GM12865 (cell line): ENCODE results near the gene TIAM2.
A peak's percentile ranks its signal among the peaks of the same experiment; 100 is the strongest.

ENCODE experiments used
- DNase-seq: peaks from one replicate; pipeline ENCODE4 v3.0.0; 2010; ENCODE audit warnings: low read depth
- H3K4me3 ChIP-seq: 2 replicates; pipeline ENCODE4 v1.5.1; 2011; ENCODE audit warnings: mild to moderate bottlenecking, low read depth, low read length, control low read depth
- TF ChIP-seq, protein P1 (sequence below): IDR thresholded peaks from 2 replicates; pipeline ENCODE4 v1.5.1; 2011; ENCODE audit warnings: low read length, control low read depth, low read depth, inconsistent platforms; ENCODE audit not compliant: insufficient read depth; ENCODE audit errors: missing control alignments

The TIAM2 gene

DNA sequence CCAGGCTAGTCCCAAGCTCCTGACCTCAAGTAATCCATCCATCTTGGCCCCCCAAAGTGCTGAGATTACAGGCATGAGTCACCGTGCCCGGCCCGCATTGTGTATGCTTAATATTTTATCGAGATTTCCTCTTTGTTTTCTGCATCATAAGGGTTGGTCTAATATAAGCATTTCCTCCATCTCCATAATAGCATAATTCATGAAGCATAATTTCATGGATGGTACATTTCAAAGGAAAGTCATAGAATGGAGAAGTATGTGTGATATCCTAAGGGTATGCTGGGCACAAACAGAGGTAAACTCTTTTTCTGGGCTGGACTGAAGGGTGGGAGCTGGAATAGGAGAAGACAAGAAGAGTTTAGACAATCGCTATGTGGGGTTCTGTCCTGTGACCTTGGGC, 17.5 kb upstream of the TIAM2 start:
- no peak for DNase-seq

DNA sequence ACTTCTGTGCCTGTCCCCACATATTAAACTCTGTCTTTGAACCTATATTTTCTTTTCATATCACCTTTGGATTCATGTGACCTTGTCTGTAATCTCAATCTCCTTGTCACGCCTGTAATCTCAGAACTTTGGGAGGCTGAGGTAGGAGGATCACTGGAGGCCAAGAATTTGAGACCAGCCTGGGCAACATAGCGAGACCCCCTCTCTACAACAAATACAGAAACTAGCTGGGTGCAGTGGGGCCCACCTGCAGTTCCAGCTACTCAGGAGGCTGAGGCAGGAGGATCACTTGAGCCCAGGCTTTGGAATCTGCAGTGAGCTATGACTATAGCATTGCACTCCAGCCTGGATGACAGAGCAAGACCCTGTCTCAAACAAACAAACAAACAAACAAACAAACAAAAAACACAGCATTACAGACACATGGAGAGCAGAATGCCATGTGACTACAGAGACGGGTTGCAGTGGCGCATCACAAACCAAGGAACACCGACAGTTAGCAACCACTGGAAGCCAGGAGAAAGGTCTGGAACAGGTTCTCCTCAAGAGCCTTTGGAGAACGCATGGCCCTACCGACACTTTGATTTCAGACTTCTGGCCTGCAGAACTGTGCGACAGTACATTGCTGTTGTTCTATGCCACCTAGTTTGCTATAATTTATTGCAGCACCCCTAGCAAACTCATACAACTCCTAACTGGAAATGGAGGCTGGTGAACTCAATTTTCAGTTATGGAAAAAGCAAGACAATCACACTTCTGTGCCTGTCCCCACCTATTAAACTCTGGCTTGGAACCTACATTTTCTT, 14.6 kb upstream of the TIAM2 start:
- H3K4me3 ChIP-seq = no peak overlapping the region
- DNase-seq = no peak
- TF ChIP-seq, protein P1, sequence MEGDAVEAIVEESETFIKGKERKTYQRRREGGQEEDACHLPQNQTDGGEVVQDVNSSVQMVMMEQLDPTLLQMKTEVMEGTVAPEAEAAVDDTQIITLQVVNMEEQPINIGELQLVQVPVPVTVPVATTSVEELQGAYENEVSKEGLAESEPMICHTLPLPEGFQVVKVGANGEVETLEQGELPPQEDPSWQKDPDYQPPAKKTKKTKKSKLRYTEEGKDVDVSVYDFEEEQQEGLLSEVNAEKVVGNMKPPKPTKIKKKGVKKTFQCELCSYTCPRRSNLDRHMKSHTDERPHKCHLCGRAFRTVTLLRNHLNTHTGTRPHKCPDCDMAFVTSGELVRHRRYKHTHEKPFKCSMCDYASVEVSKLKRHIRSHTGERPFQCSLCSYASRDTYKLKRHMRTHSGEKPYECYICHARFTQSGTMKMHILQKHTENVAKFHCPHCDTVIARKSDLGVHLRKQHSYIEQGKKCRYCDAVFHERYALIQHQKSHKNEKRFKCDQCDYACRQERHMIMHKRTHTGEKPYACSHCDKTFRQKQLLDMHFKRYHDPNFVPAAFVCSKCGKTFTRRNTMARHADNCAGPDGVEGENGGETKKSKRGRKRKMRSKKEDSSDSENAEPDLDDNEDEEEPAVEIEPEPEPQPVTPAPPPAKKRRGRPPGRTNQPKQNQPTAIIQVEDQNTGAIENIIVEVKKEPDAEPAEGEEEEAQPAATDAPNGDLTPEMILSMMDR = no peak

More for the DNA sequence above, 17.5 kb upstream of the TIAM2 start:
- H3K4me3 ChIP-seq = no peak overlapping the region
- TF ChIP-seq, protein P1 = no peak

DNA sequence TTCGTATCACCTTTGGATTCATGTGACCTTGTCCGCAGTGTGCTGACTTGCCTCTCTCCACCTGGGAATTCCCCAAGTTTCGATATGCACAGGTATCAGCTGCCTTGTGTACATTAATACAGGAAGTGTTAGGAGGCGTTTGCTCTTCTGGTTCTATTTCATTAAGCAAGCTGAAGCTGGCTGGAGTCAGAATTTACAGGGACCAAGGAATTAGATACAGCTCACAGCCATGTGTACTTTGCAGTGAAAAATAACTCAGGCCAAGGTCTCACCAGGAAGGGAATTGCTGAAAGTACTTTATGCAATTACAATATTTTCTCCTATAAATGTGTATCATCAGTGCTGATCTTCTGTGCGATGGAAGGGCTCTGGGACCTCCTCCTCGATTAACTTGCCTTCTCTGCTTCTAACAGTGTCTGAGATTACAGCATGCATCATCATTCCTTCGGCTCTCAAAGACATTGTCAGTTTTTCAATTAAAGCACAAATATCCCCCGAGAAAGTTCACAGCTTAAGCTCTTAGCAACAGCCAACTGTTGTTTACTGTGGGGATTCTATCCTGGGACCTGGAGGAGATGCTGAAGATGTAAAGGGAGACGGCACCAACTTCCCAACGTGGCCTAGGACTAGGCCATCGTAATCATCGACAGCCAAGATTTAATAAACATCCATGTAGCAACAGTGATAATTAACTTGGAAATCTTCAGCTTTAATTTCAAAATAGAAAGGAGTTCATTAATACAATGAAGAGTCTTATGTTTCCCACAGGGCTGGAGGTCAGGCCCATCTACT, 13.8 kb upstream of the TIAM2 start:
- no peak overlapping the region for H3K4me3 ChIP-seq

DNA sequence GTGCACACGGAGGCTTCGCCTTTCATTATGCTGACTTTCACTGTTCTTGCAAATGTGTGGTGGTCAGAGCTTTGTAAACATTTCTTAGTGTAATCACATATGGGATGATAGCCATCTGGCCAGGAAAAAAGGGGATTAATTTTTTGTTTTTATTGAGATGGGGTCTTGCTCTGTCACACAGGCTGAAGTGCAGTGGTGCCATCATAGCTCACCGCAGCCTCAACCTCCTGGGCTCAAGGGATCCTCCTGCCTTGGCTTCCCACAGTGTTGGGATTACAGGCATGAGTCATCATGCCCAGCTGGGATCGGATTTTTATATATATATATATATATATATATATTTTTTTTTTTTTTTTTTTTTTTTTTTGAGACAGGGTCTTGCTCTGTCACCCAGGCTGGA, 11.0 kb upstream of the TIAM2 start:
- no peak for DNase-seq
- H3K4me3 ChIP-seq = no peak overlapping the region
- TF ChIP-seq, protein P1 = no peak

More for the DNA sequence above, 13.8 kb upstream of the TIAM2 start:
- DNase-seq = peak; percentile 59
- TF ChIP-seq, protein P1 = no peak

DNA sequence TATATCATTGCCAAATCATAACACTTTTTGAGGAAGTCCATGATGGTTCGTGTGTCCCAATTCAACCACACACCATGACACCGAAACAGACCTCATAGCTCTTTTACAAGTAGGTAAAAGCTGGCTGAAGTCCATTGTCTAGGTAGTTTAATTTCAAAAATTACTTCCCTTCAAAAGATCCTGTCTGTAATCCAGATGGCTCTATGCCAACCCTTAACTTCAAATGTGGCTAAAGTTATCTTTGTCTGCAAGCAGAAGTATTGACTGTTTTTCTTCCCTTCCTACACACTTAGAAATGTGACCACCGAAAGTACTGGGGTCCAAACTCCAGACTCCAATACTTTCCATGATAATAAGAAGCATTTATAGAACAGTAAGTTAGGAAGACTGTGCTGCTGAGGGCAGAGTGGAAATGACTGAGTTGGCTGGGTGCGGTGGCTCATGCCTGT, 8.3 kb upstream of the TIAM2 start:
- H3K4me3 ChIP-seq = no peak overlapping the region
- no peak for DNase-seq
- TF ChIP-seq, protein P1 = no peak

DNA sequence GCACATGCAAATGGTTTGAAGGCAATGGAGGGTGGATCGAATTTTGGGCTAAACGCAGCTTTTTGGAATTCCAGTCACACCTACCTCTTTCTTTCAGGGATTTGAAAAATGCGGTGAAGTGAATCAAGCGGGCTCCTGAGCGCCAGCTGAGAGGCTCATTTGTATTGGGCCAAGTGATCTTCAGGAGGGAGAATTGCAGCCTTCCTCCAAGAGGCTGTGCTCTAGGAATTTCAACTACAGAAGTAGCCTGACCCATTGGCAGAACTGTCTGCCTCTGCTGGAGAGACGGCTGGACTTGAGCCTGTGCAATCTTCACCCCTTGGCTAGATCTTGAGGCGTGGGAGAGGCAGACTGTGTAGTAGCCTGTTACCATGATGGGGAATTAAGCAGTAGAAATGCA, 5.7 kb upstream of the TIAM2 start:
- no peak for DNase-seq
- TF ChIP-seq, protein P1 = no peak
- no peak overlapping the region for H3K4me3 ChIP-seq
